Panc1 (cell line): ENCODE data around the gene CAPN2. TPM values are rescaled to one million over a fixed set of nuclear protein-coding genes. Genes with fewer than 3 reads are reported as not detected.

Experiments
- ATAC-seq: fragments of 200-7000 bp; cut with Tn5 transposase; 2 replicates; pipeline ENCODE4 v1.9.1; 2020; ENCODE audit warnings: mild to moderate bottlenecking, moderate library complexity
- BruUV-seq: library from RNA; stranded (reverse); fragments of 400-500 nt; replicated peaks from 2 replicates; lab custom pipeline; 2021; lab: Mats Ljungman, UMichigan
- CTCF ChIA-PET: fragments of 300-600 bp; sonication (Branson Sonifier 250); formaldehyde crosslinking; loops from one replicate; lab custom pipeline; 2022; ENCODE audit warnings: antibody characterized with exemption; lab: Charles Lee
- POLR2A ChIA-PET: fragments of 300-600 bp; sonication (Branson Sonifier 250); formaldehyde crosslinking; loops from one replicate; lab custom pipeline; 2022; ENCODE audit warnings: antibody characterized with exemption; lab: Charles Lee
- DNase-seq: peaks from one replicate; pipeline ENCODE4 v3.0.0-alpha.2; 2010; ENCODE audit warnings: low read depth, low spot score
- H3K27ac ChIP-seq: 2 replicates; pipeline ENCODE4 v1.5.1; 2011; ENCODE audit warnings: mild to moderate bottlenecking, low read length, inconsistent platforms
- H3K27me3 ChIP-seq: fragments of 200-500 bp; sonication (Bioruptor generic); 2 replicates; pipeline ENCODE4 v1.6.0; 2014; ENCODE audit warnings: low read length, inconsistent platforms; ENCODE audit not compliant: control insufficient read depth, insufficient read depth
- H3K36me3 ChIP-seq: fragments of 200-500 bp; sonication (Bioruptor generic); 2 replicates; pipeline ENCODE4 v1.5.1; 2014; ENCODE audit warnings: inconsistent platforms, mild to moderate bottlenecking, low read length, moderate library complexity; ENCODE audit not compliant: control insufficient read depth, insufficient read depth
- H3K4me1 ChIP-seq: 2 replicates; pipeline ENCODE4 v1.5.1; 2011; ENCODE audit warnings: inconsistent platforms, mild to moderate bottlenecking, low read length, moderate library complexity; ENCODE audit not compliant: control insufficient read depth, insufficient read depth
- H3K4me3 ChIP-seq, 2 experiments: 2 replicates each; pipeline ENCODE4 v1.5.1; 2011 to 2012; ENCODE audit warnings: low read depth in 2 of 2, low read length in 2 of 2, mild to moderate bottlenecking in 2 of 2, inconsistent platforms in 1 of 2, moderate library complexity in 1 of 2
- H3K9me3 ChIP-seq: fragments of 200-500 bp; sonication (Bioruptor generic); 2 replicates; pipeline ENCODE4 v1.5.1; 2014; ENCODE audit warnings: low read depth, mild to moderate bottlenecking, inconsistent platforms, low read length, moderate library complexity; ENCODE audit not compliant: control insufficient read depth, insufficient read depth
- CTCF ChIP-seq: fragments of 450-650 bp; IDR thresholded peaks from 2 replicates; pipeline ENCODE4 v1.5.1; 2017; ENCODE audit warnings: mild to moderate bottlenecking
- POLR2AphosphoS5 ChIP-seq: IDR thresholded peaks from 2 replicates; pipeline ENCODE4 v1.6.1; 2012; ENCODE audit warnings: mild to moderate bottlenecking, low read depth, low read length, moderate library complexity
- REST ChIP-seq, 2 experiments: IDR thresholded peaks; 2 replicates each; pipeline ENCODE4 v1.6.1; 2011 to 2012; ENCODE audit warnings: low read depth in 2 of 2, control low read depth in 1 of 2, low read length in 1 of 2, mild to moderate bottlenecking in 1 of 2, moderate library complexity in 1 of 2; ENCODE audit not compliant: insufficient read depth in 1 of 2
- SIN3A ChIP-seq: IDR thresholded peaks from 2 replicates; pipeline ENCODE4 v1.6.1; 2012; ENCODE audit warnings: low read depth, mild to moderate bottlenecking, low read length, moderate library complexity, borderline replicate concordance; ENCODE audit not compliant: insufficient read depth
- TCF7L2 ChIP-seq: IDR thresholded peaks from 2 replicates; pipeline ENCODE4 v1.6.1; 2011; ENCODE audit warnings: mild to moderate bottlenecking, low read depth, low read length, inconsistent platforms
- in situ Hi-C: cut with HindIII; loops from 2 replicates; pipeline ENCODE4 v1.10.0; 2016; ENCODE audit warnings: low sequenced_read_pairs, low pct_unique_long_range_greater_than_20kb
- intact Hi-C: fragments of 100-400 bp; cut with micrococcal nuclease; formaldehyde crosslinking; loops from one replicate; pipeline ENCODE4 v1.10.0; 2022; ENCODE audit not compliant: unreplicated experiment
- total RNA-seq: library from RNA; stranded (reverse); gene quantifications from one replicate; pipeline ENCODE4 v1.2.1, GENCODE V29; 2021; ENCODE audit not compliant: unreplicated experiment

The CAPN2 gene
- total RNA-seq, 1 experiment from 2014 or later, result 171 TPM

DNA sequence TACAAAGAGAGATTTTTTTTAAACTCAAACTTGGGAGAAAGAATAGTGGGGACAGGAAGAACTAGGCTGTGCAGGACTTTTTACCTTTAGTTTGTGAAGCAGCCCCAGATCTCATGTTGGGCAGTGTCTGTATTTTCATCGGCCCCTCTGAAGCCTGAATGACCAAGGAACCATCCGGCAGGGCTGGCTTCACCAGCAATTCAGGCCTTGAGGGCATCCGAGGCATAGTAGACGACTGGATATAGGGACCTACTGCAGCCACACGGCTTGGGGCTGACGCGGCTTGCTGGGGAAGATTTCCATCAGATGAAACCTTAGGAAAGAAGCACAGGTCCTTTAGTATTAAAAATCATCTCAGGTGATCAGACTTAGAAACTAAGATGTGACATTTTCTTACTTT, 89.7 kb downstream of the CAPN2 start:
- no peak for TF ChIP-seq REST (IDR thresholded peaks at IDR 0.05; ENCODE audit: insufficient read depth in 1 of 2, low read depth in 2 of 2, low read length in 1 of 2)
- no peak for TF ChIP-seq SIN3A
- TF ChIP-seq POLR2AphosphoS5, result no peak
- no peak for TF ChIP-seq CTCF
- TF ChIP-seq TCF7L2, result no peak
- H3K4me3 ChIP-seq, result no peak overlapping the region
- in situ Hi-C loops, result no loop called here
- intact Hi-C loops, result no loop called here
- no peak overlapping the region for H3K27ac ChIP-seq
- H3K4me1 ChIP-seq, result no peaks in the 10 kb centered on the region
- CTCF ChIA-PET, result no interaction called here
- no peaks in the 10 kb centered on the region for H3K27me3 ChIP-seq
- DNase-seq, result no peak
- no peaks in the 10 kb centered on the region for H3K9me3 ChIP-seq
- ATAC-seq, result no peak
- POLR2A ChIA-PET, result no interaction called here
- peaks cover 34% of the 10 kb centered on the region for H3K36me3 ChIP-seq
- no TSS peak for BruUV-seq

- Histone ChIP-seq H3K4me1 (no peaks in the 10 kb centered on the region), H3K27ac (no peak overlapping the region), H3K27me3 (no peaks in the 10 kb centered on the region), H3K36me3 (peaks cover 38% of the 10 kb centered on the region), H3K4me3 (no peak overlapping the region), H3K9me3 (0 out of 2 replicates have a peak, but pooled peaks cover under 1% of the 10 kb centered on the region)
- in situ Hi-C loops, result no loop called here
- ATAC-seq (no peak), DNase-seq (no peak)
- TF ChIP-seq POLR2AphosphoS5 (no peak), SIN3A (no peak)
- no TSS peak for BruUV-seq
- intact Hi-C loops, result no loop called here
- ChIA-PET POLR2A (interaction anchor here (0.6 kb wide), 1 partner anchor 1688 kb away, joined by 7 read pairs; no protein-coding TSS in a partner anchor), CTCF (no interaction called here)
Observed at GRCh38 chr1:223802602-223803001, 90.3 kb downstream of the CAPN2 start.

DNA sequence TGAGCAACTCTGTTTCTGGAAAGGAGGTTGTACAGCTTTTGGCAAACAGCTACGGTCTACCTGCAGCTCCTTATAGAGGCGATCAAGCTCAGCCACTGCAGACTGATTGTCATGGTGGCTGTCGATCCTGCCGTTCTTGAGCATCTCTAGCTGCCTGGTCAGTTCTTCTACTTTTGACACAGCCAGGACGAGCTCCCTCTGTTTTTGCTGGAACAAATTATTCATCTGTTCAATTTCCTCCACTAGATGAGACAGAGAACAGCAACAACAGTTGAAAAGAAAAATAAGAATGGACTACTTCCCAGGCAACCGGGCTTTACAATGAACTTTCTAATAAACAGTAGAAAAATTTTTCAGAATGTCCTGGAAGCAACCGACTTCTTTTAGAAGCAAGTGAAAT, 90.9 kb downstream of the CAPN2 start:
- TF ChIP-seq REST (IDR thresholded peaks at IDR 0.05; ENCODE audit: insufficient read depth in 1 of 2, low read depth in 2 of 2, low read length in 1 of 2) (no peak), CTCF (no peak), POLR2AphosphoS5 (no peak), SIN3A (no peak), TCF7L2 (no peak)
- no peaks in the 10 kb centered on the region for H3K4me1 ChIP-seq
- CTCF ChIA-PET, result no interaction called here
- ATAC-seq, result no peak
- H3K27me3 ChIP-seq, result no peaks in the 10 kb centered on the region
- no TSS peak for BruUV-seq
- peaks cover 7% of the 10 kb centered on the region; the same call in 1 of the 2 replicates for H3K9me3 ChIP-seq
- peaks cover 41% of the 10 kb centered on the region for H3K36me3 ChIP-seq
- POLR2A ChIA-PET, result no interaction called here
- in situ Hi-C loops, result no loop called here
- no peak overlapping the region for H3K4me3 ChIP-seq
- no peak overlapping the region for H3K27ac ChIP-seq
- intact Hi-C loops, result no loop called here
- no peak for DNase-seq
